GM18499 (cell line): Measurements from ENCODE around the gene TYMS.

ENCODE experiments used
- ATAC-seq: cut with Tn5 transposase; IDR thresholded peaks from one replicate; pipeline ENCODE4 v1.9.1; 2021; ENCODE audit warnings: moderate number of reproducible peaks; ENCODE audit not compliant: insufficient read depth, unreplicated experiment

Gene TYMS

GRCh38 chr18:644395-645004 lies 13.0 kb upstream of the TYMS start:
- no peak for ATAC-seq

GRCh38 chr18:647304-647703 lies 10.1 kb upstream of the TYMS start:
- ATAC-seq = no peak

- ATAC-seq = no peak
Observed at GRCh38 chr18:649341-649740, 8.1 kb upstream of the TYMS start.

GRCh38 chr18:650428-650858 lies 7.0 kb upstream of the TYMS start:
- peak; percentile 82 for ATAC-seq

- ATAC-seq = no peak
Observed at GRCh38 chr18:652131-652530, 5.3 kb upstream of the TYMS start.

GRCh38 chr18:653512-653911 lies 3.9 kb upstream of the TYMS start:
- ATAC-seq = no peak

- no peak for ATAC-seq
Observed at GRCh38 chr18:654601-655000, 2.9 kb upstream of the TYMS start.

- ATAC-seq = no peak
Observed at GRCh38 chr18:655445-655844, 2.0 kb upstream of the TYMS start.

GRCh38 chr18:658001-658946 lies 821 bp downstream of the TYMS start:
- ATAC-seq = peak; percentile 37

- ATAC-seq = no peak
Observed at GRCh38 chr18:658947-659533, 1.6 kb downstream of the TYMS start.

- ATAC-seq = no peak
Observed at GRCh38 chr18:659597-659996, 2.1 kb downstream of the TYMS start.

GRCh38 chr18:662197-662596 lies 4.7 kb downstream of the TYMS start:
- ATAC-seq = no peak

- ATAC-seq = no peak
Observed at GRCh38 chr18:666177-666576, 8.7 kb downstream of the TYMS start.

GRCh38 chr18:666628-667027 lies 9.2 kb downstream of the TYMS start:
- no peak for ATAC-seq

GRCh38 chr18:668260-668659 lies 10.8 kb downstream of the TYMS start:
- ATAC-seq = no peak

- ATAC-seq = no peak
Observed at GRCh38 chr18:669077-669476, 11.6 kb downstream of the TYMS start.

- no peak for ATAC-seq
Observed at GRCh38 chr18:670522-670921, 13.1 kb downstream of the TYMS start.

- ATAC-seq = no peak
Observed at GRCh38 chr18:671405-671804, 14.0 kb downstream of the TYMS start.

- ATAC-seq = no peak
Observed at GRCh38 chr18:673317-673716, 15.9 kb downstream of the TYMS start.

GRCh38 chr18:673769-674168 lies 16.3 kb downstream of the TYMS start:
- no peak for ATAC-seq

GRCh38 chr18:675307-675706 lies 17.9 kb downstream of the TYMS start:
- no peak for ATAC-seq
